WTC11 (cell line): ENCODE results near the gene MBNL1. TPM values are rescaled to one million over a fixed set of nuclear protein-coding genes. Genes with fewer than 3 reads are reported as not detected.

Experiments
- ATAC-seq: fragments of 200-7000 bp; cut with Tn5 transposase; 2 replicates; pipeline ENCODE4 v1.10.0; 2021; ENCODE audit warnings: mild to moderate bottlenecking, moderate library complexity
- CTCF ChIA-PET: fragments of 300-600 bp; sonication (Branson Sonifier 250); formaldehyde crosslinking; loops from one replicate; lab custom pipeline; 2021; ENCODE audit warnings: antibody characterized with exemption; lab: Charles Lee
- POLR2A ChIA-PET: fragments of 350-600 bp; sonication (Branson Sonifier 250); formaldehyde crosslinking; loops from one replicate; lab custom pipeline; 2021; ENCODE audit warnings: antibody characterized with exemption; lab: Charles Lee
- DNase-seq: peaks from one replicate; pipeline ENCODE4 v3.0.0; 2021; ENCODE audit warnings: low spot score
- H3K27ac Mint-ChIP-seq: 2 replicates; pipeline ENCODE4 v1.8.0; 2021; ENCODE audit warnings: mixed read lengths
- H3K27me3 Mint-ChIP-seq: 2 replicates; pipeline ENCODE4 v1.8.0; 2021; ENCODE audit warnings: low read depth, mild to moderate bottlenecking, moderate library complexity, mixed read lengths
- H3K36me3 Mint-ChIP-seq: 2 replicates; pipeline ENCODE4 v1.8.0; 2021; ENCODE audit warnings: mixed read lengths
- H3K4me1 Mint-ChIP-seq: 2 replicates; pipeline ENCODE4 v1.8.0; 2022; ENCODE audit warnings: mixed read lengths
- H3K4me3 Mint-ChIP-seq: 2 replicates; pipeline ENCODE4 v1.8.0; 2021; ENCODE audit warnings: mild to moderate bottlenecking, moderate library complexity, mixed read lengths
- H3K9me3 Mint-ChIP-seq: 2 replicates; pipeline ENCODE4 v1.8.0; 2021; ENCODE audit warnings: mixed read lengths
- CREB1 ChIP-seq: sonication (generic); formaldehyde crosslinking; IDR thresholded peaks from 2 replicates; pipeline ENCODE4 v1.8.0; 2023; ENCODE audit warnings: mild to moderate bottlenecking, missing genetic modification reagents
- EMX1 ChIP-seq: fragments of 250-450 bp; sonication (Bioruptor Pico); IDR thresholded peaks from 2 replicates; pipeline ENCODE4 v1.8.0; 2021; ENCODE audit warnings: mild to moderate bottlenecking
- ERG ChIP-seq: fragments of 250-450 bp; sonication (Bioruptor Pico); IDR thresholded peaks from 2 replicates; pipeline ENCODE4 v1.8.0; 2021; ENCODE audit warnings: mild to moderate bottlenecking
- GTF2I ChIP-seq: fragments of 250-450 bp; sonication (Bioruptor Pico); conservative IDR thresholded peaks from 2 replicates; pipeline ENCODE4 v1.4.0; 2021; ENCODE audit warnings: mild to moderate bottlenecking
- IRF1 ChIP-seq: sonication (generic); formaldehyde crosslinking; IDR thresholded peaks from 2 replicates; pipeline ENCODE4 v1.8.0; 2023; ENCODE audit warnings: missing genetic modification reagents
- JAZF1 ChIP-seq: fragments of 250-450 bp; sonication (Bioruptor Pico); IDR thresholded peaks from 2 replicates; pipeline ENCODE4 v1.9.0; 2021; ENCODE audit warnings: moderate library complexity, mild to moderate bottlenecking, inconsistent platforms
- MYBL2 ChIP-seq: sonication (generic); formaldehyde crosslinking; IDR thresholded peaks from 2 replicates; pipeline ENCODE4 v1.8.1; 2023; ENCODE audit warnings: mild to moderate bottlenecking, moderate library complexity, missing genetic modification reagents
- OVOL2 ChIP-seq: fragments of 250-450 bp; sonication (Bioruptor Pico); IDR thresholded peaks from 2 replicates; pipeline ENCODE4 v1.9.0; 2021; ENCODE audit warnings: mild to moderate bottlenecking, borderline replicate concordance
- PRRX2 ChIP-seq: fragments of 250-450 bp; sonication (Bioruptor Pico); IDR thresholded peaks from 2 replicates; pipeline ENCODE4 v1.8.0; 2021; ENCODE audit warnings: mild to moderate bottlenecking
- SMAD3 ChIP-seq: sonication (generic); formaldehyde crosslinking; IDR thresholded peaks from 2 replicates; pipeline ENCODE4 v1.8.0; 2022; ENCODE audit warnings: missing genetic modification reagents, mild to moderate bottlenecking, borderline replicate concordance
- TCF7 ChIP-seq: sonication (generic); formaldehyde crosslinking; IDR thresholded peaks from 2 replicates; pipeline ENCODE4 v1.8.0; 2022; ENCODE audit warnings: mild to moderate bottlenecking, low read depth, missing genetic modification reagents, moderate library complexity
- ZNF416 ChIP-seq: fragments of 250-450 bp; sonication (Bioruptor Pico); IDR thresholded peaks from 2 replicates; pipeline ENCODE4 v1.9.0; 2021; ENCODE audit warnings: mild to moderate bottlenecking, inconsistent platforms
- ZNF671 ChIP-seq: fragments of 250-450 bp; sonication (Bioruptor Pico); IDR thresholded peaks from 2 replicates; pipeline ENCODE4 v1.8.0; 2021; ENCODE audit warnings: mild to moderate bottlenecking
- total RNA-seq: library from RNA; stranded (reverse); gene quantifications from 3 replicates; pipeline ENCODE4 v1.2.3, GENCODE V29; 2021
- TF ChIP-seq, protein P1 (sequence below): fragments of 250-450 bp; sonication (Bioruptor Pico); conservative IDR thresholded peaks from 2 replicates; pipeline ENCODE4 v1.9.0; 2021; ENCODE audit warnings: mild to moderate bottlenecking
- TF ChIP-seq, protein P2 (sequence below): sonication (generic); formaldehyde crosslinking; IDR thresholded peaks from 2 replicates; pipeline ENCODE4 v1.8.0; 2022; ENCODE audit warnings: missing genetic modification reagents
- TF ChIP-seq, protein P3 (sequence below): sonication (generic); formaldehyde crosslinking; IDR thresholded peaks from 2 replicates; pipeline ENCODE4 v1.8.1; 2022; ENCODE audit warnings: mild to moderate bottlenecking, moderate library complexity, missing genetic modification reagents
- TF ChIP-seq, protein P4 (sequence below): sonication (generic); formaldehyde crosslinking; conservative IDR thresholded peaks from 2 replicates; pipeline ENCODE4 v1.8.1; 2023; ENCODE audit warnings: mild to moderate bottlenecking, low read depth, missing genetic modification reagents, moderate library complexity

MBNL1 gene
- total RNA-seq, 1 experiment from 2014 or later, result 20.4 TPM

- DNase-seq, result no peak
- TF ChIP-seq ZNF671 (CRISPR knock-in tag), result no peak
- TF ChIP-seq MYBL2 (CRISPR knock-in tag), result no peak
- no peak for TF ChIP-seq SMAD3
- TF ChIP-seq, protein P1, sequence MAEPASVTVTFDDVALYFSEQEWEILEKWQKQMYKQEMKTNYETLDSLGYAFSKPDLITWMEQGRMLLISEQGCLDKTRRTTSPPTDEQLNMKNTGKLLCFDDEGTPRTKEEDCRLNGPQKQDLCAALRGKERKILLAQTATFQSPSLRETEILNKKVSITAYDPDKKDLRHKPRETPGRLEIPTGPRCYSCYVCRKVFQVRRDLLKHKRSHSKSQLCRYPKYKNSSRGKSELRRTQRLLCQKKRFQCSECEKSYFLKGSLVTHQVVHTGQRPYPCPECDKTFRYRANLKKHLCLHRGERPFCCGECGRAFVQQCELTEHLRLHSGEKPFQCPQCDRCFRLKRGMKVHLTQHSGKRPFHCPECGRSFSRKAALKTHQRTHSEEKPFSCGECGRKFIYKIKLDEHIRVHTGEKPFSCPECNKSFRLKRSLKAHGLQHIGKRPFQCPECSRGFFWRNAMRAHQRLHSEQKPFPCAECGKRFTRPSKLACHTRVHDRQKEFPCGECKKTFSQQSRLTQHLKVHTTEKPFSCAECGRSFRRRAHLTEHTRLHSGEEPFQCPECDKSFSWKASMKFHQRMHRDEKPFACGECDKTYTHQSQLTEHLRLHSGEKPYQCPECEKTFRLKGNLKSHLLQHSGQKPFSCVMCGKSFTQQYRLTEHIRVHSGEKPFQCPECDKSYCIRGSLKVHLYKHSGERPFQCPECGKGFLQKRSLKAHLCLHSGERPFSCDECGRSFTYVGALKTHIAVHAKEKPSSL (CRISPR knock-in tag), result no peak
- TF ChIP-seq IRF1 (CRISPR knock-in tag), result no peak
- no peak for TF ChIP-seq ZNF416
- TF ChIP-seq GTF2I (CRISPR knock-in tag), result no peak
- TF ChIP-seq EMX1, result no peak
- TF ChIP-seq OVOL2 (CRISPR knock-in tag), result no peak
- no peak for TF ChIP-seq TCF7 (CRISPR knock-in tag)
- TF ChIP-seq, protein P2, sequence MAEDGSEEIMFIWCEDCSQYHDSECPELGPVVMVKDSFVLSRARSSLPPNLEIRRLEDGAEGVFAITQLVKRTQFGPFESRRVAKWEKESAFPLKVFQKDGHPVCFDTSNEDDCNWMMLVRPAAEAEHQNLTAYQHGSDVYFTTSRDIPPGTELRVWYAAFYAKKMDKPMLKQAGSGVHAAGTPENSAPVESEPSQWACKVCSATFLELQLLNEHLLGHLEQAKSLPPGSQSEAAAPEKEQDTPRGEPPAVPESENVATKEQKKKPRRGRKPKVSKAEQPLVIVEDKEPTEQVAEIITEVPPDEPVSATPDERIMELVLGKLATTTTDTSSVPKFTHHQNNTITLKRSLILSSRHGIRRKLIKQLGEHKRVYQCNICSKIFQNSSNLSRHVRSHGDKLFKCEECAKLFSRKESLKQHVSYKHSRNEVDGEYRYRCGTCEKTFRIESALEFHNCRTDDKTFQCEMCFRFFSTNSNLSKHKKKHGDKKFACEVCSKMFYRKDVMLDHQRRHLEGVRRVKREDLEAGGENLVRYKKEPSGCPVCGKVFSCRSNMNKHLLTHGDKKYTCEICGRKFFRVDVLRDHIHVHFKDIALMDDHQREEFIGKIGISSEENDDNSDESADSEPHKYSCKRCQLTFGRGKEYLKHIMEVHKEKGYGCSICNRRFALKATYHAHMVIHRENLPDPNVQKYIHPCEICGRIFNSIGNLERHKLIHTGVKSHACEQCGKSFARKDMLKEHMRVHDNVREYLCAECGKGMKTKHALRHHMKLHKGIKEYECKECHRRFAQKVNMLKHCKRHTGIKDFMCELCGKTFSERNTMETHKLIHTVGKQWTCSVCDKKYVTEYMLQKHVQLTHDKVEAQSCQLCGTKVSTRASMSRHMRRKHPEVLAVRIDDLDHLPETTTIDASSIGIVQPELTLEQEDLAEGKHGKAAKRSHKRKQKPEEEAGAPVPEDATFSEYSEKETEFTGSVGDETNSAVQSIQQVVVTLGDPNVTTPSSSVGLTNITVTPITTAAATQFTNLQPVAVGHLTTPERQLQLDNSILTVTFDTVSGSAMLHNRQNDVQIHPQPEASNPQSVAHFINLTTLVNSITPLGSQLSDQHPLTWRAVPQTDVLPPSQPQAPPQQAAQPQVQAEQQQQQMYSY, result no peak
- no peak for TF ChIP-seq JAZF1 (CRISPR knock-in tag)
- no peak for TF ChIP-seq CREB1 (CRISPR knock-in tag)
- TF ChIP-seq ERG (CRISPR knock-in tag), result no peak
- TF ChIP-seq, protein P3, sequence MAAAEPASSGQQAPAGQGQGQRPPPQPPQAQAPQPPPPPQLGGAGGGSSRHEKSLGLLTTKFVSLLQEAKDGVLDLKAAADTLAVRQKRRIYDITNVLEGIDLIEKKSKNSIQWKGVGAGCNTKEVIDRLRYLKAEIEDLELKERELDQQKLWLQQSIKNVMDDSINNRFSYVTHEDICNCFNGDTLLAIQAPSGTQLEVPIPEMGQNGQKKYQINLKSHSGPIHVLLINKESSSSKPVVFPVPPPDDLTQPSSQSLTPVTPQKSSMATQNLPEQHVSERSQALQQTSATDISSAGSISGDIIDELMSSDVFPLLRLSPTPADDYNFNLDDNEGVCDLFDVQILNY (CRISPR knock-in tag), result no peak
- no peak for TF ChIP-seq PRRX2 (CRISPR knock-in tag)
- TF ChIP-seq, protein P4, sequence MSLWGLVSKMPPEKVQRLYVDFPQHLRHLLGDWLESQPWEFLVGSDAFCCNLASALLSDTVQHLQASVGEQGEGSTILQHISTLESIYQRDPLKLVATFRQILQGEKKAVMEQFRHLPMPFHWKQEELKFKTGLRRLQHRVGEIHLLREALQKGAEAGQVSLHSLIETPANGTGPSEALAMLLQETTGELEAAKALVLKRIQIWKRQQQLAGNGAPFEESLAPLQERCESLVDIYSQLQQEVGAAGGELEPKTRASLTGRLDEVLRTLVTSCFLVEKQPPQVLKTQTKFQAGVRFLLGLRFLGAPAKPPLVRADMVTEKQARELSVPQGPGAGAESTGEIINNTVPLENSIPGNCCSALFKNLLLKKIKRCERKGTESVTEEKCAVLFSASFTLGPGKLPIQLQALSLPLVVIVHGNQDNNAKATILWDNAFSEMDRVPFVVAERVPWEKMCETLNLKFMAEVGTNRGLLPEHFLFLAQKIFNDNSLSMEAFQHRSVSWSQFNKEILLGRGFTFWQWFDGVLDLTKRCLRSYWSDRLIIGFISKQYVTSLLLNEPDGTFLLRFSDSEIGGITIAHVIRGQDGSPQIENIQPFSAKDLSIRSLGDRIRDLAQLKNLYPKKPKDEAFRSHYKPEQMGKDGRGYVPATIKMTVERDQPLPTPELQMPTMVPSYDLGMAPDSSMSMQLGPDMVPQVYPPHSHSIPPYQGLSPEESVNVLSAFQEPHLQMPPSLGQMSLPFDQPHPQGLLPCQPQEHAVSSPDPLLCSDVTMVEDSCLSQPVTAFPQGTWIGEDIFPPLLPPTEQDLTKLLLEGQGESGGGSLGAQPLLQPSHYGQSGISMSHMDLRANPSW (CRISPR knock-in tag), result no peak
- ChIA-PET POLR2A (no interaction called here), CTCF (interaction anchor here (0.6 kb wide), 1 partner anchor 21 kb away, joined by 5 read pairs; no protein-coding TSS in a partner anchor)
- no peak overlapping the region for H3K4me3 Mint-ChIP-seq
- H3K9me3 Mint-ChIP-seq, result no peaks in the 10 kb centered on the region
- H3K4me1 Mint-ChIP-seq, result peaks cover 37% of the 10 kb centered on the region
- H3K27ac Mint-ChIP-seq, result peak overlapping the region; percentile 40; the same call in 1 of the 2 replicates
- H3K36me3 Mint-ChIP-seq, result no peaks in the 10 kb centered on the region
- no peaks in the 10 kb centered on the region for H3K27me3 Mint-ChIP-seq
- ATAC-seq, result no peak
Observed at GRCh38 chr3:152317956-152318355, 49.2 kb downstream of the MBNL1 start.
